Activated gamma-delta T cell treated with anti-CD3 and anti-CD28 coated beads, Interleukin-2, amount 50 U/mL, for 16 hours (primary cell): ENCODE results near the gene IRF8.

Experiments
- DNase-seq: peaks from one replicate; pipeline ENCODE4 v3.0.0-alpha.2; 2020; ENCODE audit warnings: low read depth

The IRF8 gene

DNA sequence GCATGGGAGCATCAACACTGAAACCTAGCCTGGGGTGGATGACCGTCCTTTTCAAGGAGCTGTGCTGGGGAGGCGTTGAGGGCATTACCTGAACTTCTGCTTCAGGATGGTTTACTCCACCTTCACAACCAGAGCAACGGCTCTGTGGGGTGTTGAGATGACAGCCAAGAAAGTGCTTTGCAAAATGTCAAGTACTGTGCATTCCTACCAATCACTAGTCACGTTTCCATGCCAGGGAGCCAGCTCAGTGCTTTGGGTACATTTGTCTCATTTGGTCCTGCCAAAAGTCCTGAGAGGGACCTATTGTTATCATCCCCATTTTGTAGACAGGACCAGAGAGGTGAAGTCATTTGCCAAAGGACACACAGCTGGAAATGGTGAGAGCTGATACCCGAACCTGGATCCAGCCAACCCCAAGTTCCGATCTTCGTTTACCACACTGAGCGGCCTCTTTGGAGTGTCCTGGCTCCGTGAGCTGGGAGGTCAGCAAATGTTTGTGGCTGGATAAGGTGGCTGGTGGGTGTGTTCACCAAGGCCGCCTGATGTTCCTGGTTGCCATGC, 61.6 kb downstream of the IRF8 start:
- no peak for DNase-seq

DNA sequence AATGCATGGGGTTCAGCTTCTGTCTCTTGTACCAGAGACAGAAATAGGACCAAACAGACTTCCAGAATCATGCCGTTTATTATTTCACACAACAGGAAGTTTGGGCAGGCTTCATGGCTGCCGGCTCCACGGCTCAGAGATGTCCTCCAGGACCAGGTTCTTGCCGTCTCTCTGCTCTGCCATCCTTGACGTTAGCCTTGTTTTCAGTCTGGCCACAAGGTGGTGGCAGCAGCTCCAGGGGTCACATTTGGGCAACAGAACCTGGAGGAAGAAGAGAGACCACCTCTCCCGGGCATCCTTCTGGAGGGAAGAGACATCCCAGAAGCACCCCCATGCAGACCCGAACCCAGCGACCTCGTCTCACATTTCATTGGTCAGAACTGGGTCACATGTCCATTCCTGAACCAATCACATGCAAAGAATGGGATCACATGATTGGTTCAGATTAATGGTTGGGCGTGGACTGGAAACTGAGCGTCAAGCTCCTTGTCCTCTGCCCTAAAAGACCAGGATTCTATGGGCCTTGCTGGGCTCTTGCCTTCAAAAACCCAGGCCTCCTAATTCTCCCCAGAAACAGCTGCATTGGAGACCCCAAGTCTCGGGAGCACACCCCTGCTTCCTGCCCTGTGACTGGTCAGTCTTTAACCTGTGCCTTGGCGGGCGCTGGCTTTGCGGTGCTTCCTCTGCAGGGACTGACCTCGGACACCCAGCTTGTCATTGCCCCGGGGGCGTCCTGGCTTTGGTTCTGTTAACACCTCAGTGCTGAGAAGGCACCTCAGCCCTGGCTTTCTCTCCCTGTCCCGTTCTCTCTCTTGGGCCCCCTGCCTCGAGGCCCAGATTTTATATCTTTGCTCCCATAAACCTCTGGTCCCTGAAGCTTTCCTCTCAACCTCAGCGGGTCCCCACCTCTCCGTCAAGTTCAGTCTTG, 63.3 kb downstream of the IRF8 start:
- DNase-seq, result no peak

DNA sequence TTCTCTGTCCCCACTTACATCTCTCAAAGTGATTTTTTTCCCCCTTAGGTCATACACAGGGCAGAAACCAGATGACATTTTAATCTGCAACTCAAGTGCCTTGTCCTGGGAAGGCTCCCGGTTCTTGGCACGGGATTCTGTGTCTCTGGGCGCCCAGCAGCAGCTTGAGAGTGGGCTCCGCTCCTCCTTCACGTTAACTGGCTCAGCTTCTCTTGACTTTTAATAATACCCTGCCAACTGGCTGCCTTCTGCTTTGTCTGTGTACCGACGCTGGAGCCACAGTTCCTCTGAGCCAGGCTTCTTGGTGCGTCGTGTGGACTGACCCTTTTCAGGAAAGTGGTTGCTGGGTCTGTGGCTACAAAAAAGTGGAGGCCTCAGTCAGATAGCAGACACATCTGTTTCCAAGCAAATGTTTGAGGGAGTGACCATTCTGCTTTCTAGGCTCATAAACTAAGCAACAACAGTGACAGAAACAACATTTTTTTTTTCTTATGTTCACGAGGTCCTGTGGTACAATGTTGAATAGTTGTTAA, 64.9 kb downstream of the IRF8 start:
- no peak for DNase-seq

DNA sequence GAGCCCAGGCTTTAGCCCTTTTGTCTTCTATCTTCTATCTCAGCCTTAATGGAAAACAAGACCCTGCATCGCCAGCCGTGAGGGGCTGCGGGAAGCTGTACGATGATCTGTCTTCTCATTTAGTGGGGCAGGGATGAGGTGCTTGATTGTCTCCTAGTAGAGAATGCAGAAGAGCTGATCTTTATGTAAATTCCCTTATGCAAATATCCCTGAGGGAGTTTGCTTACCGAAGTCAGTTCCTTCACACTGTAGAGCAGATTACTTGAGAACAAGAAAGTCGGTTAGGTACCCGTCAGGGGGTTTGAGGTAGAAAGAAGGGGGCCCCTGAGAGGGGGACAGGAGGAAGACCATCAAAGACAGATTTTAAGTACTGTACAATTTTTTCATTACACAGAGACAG, 66.2 kb downstream of the IRF8 start:
- DNase-seq, result no peak

DNA sequence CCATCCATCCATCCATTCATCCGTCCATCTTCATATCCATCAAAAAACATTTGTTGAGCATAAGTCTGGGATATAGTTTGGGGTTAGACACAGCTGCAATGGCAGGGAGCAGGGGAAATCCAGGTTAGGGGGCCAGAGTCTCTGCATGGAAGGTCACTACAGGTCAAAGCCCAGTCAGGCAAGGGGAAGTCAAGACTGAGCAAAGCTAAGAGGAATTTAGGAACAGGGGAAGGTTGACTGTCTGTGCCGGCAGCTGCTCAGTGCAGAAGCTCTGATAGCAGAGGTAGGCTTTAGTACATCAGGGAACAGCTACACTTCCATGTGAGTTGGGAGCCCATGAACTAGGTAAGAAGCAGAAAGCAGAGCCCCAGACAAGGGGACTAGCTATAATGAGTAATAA, 68.1 kb downstream of the IRF8 start:
- no peak for DNase-seq

DNA sequence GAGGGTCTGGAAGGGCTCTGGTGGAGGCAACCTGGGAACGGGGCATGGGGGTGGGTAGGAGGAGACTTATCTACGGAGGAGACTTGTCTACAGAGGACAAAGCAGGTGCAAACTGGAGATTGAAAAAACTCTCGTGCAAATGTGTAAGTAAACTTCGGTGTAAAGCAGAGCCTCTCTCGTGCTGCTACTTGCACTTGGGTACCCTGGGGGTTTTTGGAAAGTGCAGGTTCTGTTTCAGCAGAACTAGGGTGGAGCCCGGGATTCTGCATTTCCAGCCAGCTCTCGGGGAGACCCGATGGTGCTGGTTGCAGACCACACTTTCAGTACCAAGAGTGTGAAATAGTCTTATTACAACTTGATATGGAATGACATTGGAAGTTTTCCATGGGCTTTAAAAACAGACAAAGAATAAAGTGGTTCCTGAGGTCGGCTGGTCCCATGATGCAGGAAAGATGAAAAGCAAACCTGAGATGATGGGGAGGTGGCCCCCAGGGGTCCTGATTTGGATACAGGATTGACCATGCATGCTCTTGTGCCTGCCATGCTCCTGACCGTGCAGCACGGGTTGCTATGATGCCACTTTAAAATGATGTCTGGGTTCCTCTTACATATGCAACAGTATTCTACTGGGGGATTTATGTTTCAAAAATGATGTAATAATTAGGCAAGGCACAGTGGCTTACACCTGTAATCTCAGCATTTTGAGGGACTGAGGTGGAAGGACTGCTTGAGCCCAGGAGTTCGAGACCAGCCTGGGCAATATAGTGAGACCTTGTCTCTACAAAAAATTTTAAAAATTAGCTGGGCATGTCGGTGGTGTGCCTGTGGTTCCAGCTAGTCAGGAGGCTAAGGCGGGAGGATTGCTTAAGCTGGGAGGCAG, 69.3 kb downstream of the IRF8 start:
- DNase-seq, result no peak

DNA sequence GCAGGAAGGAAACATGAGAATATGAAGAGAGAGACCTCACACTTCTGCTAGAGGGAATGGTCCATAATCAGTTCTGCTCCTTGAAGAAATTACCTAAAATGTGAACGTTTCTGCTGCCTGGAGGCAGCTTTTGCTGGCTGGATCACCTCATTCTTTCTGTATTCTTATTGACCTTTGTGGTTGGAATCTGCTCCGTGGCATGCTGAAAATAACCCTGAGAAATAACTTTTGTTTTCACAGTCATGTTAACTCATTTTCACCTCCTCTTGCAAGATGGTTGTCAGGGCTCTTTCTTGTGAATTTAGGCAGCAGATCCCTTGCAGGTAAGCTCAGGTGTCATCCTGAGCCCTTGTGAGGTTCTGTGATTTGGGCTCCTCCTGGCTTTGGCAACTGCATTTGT, 70.2 kb downstream of the IRF8 start:
- no peak for DNase-seq

DNA sequence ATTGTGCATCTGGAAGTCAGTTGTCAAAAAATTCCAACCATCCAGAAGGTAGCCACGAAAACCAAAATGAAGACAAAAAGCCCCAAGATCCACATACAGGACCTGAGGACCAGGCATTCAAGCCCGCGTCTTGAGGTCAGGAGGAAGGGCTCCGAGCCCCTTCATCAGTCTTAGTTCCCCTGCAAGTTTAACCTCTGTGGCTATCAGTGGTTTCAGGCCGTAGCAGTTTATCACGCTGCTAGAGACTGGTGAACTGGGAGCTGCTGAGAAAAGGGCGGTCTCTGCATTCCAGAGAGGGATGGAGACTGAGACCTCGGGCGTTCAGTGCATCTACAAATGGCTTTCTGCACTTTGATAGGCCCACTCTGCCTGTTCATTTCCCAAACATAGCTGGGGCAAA, 70.6 kb downstream of the IRF8 start:
- no peak for DNase-seq

DNA sequence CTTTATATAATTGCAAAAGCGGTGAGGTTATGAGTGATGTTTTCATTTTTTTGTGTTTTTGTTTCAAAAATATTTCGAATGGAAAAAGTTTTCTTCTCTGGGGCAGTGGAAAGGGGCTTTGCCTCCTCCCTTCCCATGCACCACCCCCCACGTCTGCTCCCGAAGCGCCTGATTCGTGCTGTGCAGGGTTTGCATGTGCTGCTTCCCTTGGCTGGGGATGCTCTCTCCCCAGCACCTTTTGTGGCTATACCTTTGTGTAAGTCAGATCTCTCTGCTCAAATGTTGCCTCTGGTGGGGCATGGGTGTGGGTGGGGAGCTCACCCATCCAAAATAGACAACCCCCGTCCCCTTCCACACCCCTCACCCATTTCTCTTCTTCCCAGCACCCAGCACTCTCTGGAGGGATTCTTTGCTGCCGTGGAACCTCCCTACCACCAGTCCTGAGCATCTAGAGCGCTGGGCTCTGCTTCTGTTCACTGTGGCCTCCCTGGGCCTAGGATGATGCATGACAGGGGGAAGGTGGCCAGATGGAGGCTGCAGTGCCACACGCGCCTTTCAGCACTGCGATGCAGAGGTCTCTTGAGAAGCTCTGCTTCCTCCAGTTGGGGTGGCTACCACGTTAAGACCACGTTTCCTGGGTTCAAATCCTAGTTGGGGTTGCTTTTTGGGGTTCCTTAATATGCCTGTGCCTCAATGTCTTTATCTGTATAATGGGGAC, 71.2 kb downstream of the IRF8 start:
- DNase-seq, result no peak

DNA sequence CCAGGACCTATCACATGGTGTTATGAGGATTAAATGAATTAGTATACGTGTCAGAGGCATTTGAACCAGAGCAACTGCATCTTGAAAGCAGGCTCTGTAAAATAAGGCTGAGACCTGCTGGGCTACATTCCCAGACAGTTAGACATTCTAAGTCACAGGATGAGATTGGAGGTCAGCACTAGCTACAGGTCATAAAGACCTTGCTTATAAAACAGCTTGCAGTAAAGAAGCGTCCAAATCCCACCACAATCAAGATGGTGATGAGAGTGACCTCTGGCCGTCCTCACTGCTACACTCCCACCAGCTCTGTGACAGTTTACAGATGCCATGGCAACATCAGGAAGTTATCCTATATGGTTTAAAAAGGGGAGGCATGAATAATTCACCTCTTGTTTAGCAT, 71.8 kb downstream of the IRF8 start:
- no peak for DNase-seq
